ENCODE measurements around the gene COLGALT1. TPM values are rescaled to one million over a fixed set of nuclear protein-coding genes. Genes with fewer than 3 reads are reported as not detected.

The COLGALT1 gene
- polyA plus RNA-seq, 1 donor: 82.0 TPM

- DNase-seq: no peak
These were observed 46.8 kb downstream of the COLGALT1 start for GRCh38 chr19:17602217-17602616.

GRCh38 chr19:17602872-17603510 is 47.5 kb downstream of the COLGALT1 start:
- DNase-seq: no peak

GRCh38 chr19:17604372-17605025 is 49.0 kb downstream of the COLGALT1 start:
- DNase-seq: no peak

GRCh38 chr19:17605117-17605516 is 49.7 kb downstream of the COLGALT1 start:
- DNase-seq: no peak

- peak; percentile 74 for DNase-seq
These were observed 50.5 kb downstream of the COLGALT1 start for GRCh38 chr19:17605761-17606589.

GRCh38 chr19:17606590-17607185 is 51.2 kb downstream of the COLGALT1 start:
- DNase-seq: peak; percentile 33

GRCh38 chr19:17607936-17608335 is 52.5 kb downstream of the COLGALT1 start:
- DNase-seq: no peak

GRCh38 chr19:17610384-17610783 is 54.9 kb downstream of the COLGALT1 start:
- no peak for DNase-seq

- no peak for DNase-seq
These were observed 56.2 kb downstream of the COLGALT1 start for GRCh38 chr19:17611462-17612244.

- DNase-seq: no peak
These were observed 59.0 kb downstream of the COLGALT1 start for GRCh38 chr19:17614476-17614875.

GRCh38 chr19:17615889-17616685 is 60.6 kb downstream of the COLGALT1 start:
- no peak for DNase-seq

- no peak for DNase-seq
These were observed 61.2 kb downstream of the COLGALT1 start for GRCh38 chr19:17616686-17616960.

- no peak for DNase-seq
These were observed 61.7 kb downstream of the COLGALT1 start for GRCh38 chr19:17616961-17617806.

- DNase-seq: no peak
These were observed 62.4 kb downstream of the COLGALT1 start for GRCh38 chr19:17617807-17618192.

GRCh38 chr19:17618281-17618903 is 62.9 kb downstream of the COLGALT1 start:
- DNase-seq: no peak

- DNase-seq: no peak
These were observed 63.5 kb downstream of the COLGALT1 start for GRCh38 chr19:17618936-17619335.

- DNase-seq: no peak
These were observed 65.2 kb downstream of the COLGALT1 start for GRCh38 chr19:17620696-17621095.

- no peak for DNase-seq
These were observed 67.9 kb downstream of the COLGALT1 start for GRCh38 chr19:17623224-17623935.

GRCh38 chr19:17624314-17624991 is 69.0 kb downstream of the COLGALT1 start:
- no peak for DNase-seq

Measured in hindlimb muscle (tissue), 1 donor.